RWPE2 (cell line): Measurements from ENCODE around the gene NOL9.
"Not testable (repeated sequence)": the region's sequence is repeated elsewhere in the genome, so short reads cannot be mapped to it uniquely, and the experiment has no call there.

Source experiments
- ATAC-seq: fragments of 200-7000 bp; cut with Tn5 transposase; 3 replicates; pipeline ENCODE4 v1.9.1; 2021; ENCODE audit warnings: low read depth
- DNase-seq: peaks from one replicate; pipeline ENCODE4 v3.0.0-alpha.2; 2020; ENCODE audit warnings: low spot score
- H3K27ac ChIP-seq: fragments of 450-650 bp; 2 replicates; pipeline ENCODE4 v1.5.1; 2017; ENCODE audit warnings: mild to moderate bottlenecking; ENCODE audit not compliant: poor library complexity, severe bottlenecking
- H3K27me3 ChIP-seq: fragments of 250-450 bp; sonication (Bioruptor Pico); 2 replicates; pipeline ENCODE4 v1.5.1; 2021; ENCODE audit warnings: mild to moderate bottlenecking, moderate library complexity; ENCODE audit not compliant: insufficient read depth, poor library complexity, severe bottlenecking
- H3K36me3 ChIP-seq: fragments of 250-450 bp; sonication (Bioruptor Pico); 2 replicates; pipeline ENCODE4 v1.5.1; 2020; ENCODE audit warnings: low read depth, mild to moderate bottlenecking, moderate library complexity
- H3K4me1 ChIP-seq: fragments of 250-450 bp; sonication (Bioruptor Pico); 2 replicates; pipeline ENCODE4 v1.5.1; 2021; ENCODE audit warnings: mild to moderate bottlenecking, moderate library complexity; ENCODE audit not compliant: insufficient read depth, poor library complexity, severe bottlenecking
- H3K4me3 ChIP-seq: fragments of 250-450 bp; sonication (Bioruptor Pico); 2 replicates; pipeline ENCODE4 v1.5.1; 2021; ENCODE audit warnings: mild to moderate bottlenecking, moderate library complexity; ENCODE audit not compliant: severe bottlenecking
- H3K9me3 ChIP-seq: fragments of 250-450 bp; sonication (Bioruptor Pico); 2 replicates; pipeline ENCODE4 v1.5.1; 2021; ENCODE audit warnings: mild to moderate bottlenecking, moderate library complexity; ENCODE audit not compliant: severe bottlenecking
- TF ChIP-seq, protein P1 (sequence below): fragments of 450-650 bp; IDR thresholded peaks from one replicate; pipeline ENCODE4 v1.5.1; 2017; ENCODE audit warnings: mild to moderate bottlenecking, moderate library complexity; ENCODE audit not compliant: poor library complexity, severe bottlenecking

The NOL9 gene

DNA sequence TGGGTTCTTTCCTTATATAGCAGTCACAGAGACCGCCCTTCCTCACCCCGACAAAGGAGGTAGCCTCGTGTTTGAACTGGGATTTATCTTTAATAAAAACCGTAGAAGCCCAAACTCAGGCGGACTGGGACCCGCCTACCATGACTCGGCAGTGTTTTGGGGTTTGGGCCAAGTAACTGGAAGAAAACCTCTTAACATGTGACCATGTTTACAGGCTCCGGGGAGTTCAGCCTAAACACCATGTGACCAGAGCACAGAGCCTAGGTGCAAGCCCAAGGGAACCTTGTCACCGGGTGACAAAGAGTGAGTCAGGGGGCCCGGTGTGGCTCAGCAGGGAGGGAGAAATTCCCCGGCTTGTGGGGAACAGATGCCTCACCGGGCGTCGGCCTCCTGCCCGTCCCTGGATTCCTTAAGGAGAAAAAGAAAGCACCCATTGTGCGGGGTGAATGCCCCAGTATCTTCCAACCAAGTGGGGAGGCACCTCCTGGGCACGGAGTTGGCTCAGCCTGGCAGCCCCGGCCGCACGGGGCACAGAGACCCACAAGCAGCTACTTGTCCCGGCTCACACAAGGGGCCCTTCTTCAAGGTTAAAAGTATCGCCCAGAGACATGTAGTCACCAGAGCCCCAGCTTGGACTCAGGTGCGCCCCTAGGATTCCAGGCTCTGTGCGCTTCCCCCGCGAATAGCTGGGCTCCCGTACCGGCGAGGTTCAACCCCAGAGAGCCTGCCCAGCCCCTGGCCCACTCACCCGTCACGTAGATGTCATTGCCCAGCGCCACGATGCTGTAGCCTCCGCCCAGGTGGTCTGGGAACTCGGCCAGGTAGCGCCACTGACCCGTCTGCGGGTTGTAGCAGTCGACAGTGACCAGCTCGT, 47.0 kb upstream of the NOL9 start:
- ATAC-seq (peak; percentile 57), DNase-seq (peak; percentile 92)
- TF ChIP-seq, protein P1, sequence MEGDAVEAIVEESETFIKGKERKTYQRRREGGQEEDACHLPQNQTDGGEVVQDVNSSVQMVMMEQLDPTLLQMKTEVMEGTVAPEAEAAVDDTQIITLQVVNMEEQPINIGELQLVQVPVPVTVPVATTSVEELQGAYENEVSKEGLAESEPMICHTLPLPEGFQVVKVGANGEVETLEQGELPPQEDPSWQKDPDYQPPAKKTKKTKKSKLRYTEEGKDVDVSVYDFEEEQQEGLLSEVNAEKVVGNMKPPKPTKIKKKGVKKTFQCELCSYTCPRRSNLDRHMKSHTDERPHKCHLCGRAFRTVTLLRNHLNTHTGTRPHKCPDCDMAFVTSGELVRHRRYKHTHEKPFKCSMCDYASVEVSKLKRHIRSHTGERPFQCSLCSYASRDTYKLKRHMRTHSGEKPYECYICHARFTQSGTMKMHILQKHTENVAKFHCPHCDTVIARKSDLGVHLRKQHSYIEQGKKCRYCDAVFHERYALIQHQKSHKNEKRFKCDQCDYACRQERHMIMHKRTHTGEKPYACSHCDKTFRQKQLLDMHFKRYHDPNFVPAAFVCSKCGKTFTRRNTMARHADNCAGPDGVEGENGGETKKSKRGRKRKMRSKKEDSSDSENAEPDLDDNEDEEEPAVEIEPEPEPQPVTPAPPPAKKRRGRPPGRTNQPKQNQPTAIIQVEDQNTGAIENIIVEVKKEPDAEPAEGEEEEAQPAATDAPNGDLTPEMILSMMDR = no peak
- H3K27me3 ChIP-seq = no peaks in the 10 kb centered on the region
- H3K9me3 ChIP-seq = no peaks in the 10 kb centered on the region
- H3K36me3 ChIP-seq = peaks cover 35% of the 10 kb centered on the region
- H3K4me1 ChIP-seq = peaks cover 25% of the 10 kb centered on the region
- H3K27ac ChIP-seq = peak overlapping the region; percentile 85
- peak overlapping the region; percentile 52 for H3K4me3 ChIP-seq

DNA sequence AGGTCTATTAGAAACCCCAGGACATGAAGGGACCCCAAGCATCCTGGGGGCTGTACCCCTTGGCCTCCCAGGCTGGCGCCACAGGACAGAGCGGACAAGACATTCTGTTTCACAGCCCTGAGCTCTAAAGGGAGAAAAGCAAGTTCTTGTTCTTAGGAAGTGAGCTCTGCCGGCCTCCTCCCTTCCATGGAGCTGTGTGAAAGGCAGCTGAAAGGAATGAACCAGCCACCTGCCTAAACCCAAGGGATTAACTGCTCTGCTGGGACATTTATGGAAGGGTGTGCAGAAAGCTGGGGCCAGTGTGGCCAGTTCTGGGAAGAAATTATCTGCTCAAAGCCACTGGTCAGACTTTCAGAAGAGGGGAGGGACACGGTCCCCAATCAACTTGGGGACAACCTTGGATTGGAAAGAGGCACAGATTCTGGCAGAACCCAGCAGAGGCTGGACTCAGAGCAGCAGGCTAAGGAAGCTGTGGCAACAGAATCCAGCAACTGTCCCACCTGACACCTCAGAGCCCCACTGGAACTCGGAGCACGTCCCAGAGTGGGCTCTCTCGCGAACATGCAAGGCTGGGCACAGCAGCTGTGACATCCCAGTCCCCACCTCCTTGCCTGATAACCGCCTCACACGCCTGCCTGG, 46.2 kb upstream of the NOL9 start:
- Histone ChIP-seq H3K4me1 (peaks cover 25% of the 10 kb centered on the region), H3K9me3 (no peaks in the 10 kb centered on the region), H3K4me3 (peak overlapping the region; percentile 52), H3K27ac (peak overlapping the region; percentile 85), H3K27me3 (no peaks in the 10 kb centered on the region), H3K36me3 (peaks cover 43% of the 10 kb centered on the region)
- TF ChIP-seq, protein P1 = no peak
- no peak for ATAC-seq
- no peak for DNase-seq

DNA sequence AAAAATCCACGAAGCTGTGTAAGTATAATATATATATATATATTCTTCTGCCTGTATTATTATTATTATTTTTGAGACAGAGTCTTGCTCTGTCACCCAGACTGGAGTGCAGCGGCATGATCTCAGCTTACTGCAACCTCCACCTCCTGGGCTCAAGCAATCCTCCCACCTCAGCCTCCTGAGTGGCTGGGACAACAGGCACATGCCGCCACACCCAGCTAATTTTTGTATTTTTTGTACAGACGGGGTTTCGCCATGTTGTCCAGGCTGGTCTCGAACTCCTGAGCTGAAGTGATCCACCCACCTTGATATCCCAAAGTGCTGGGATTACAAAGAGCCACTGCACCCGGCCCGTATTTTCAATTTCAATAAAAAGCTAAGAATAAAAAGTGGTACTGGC, 45.7 kb upstream of the NOL9 start:
- H3K4me1 ChIP-seq = peaks cover 25% of the 10 kb centered on the region
- not testable (repeated sequence) for H3K9me3 ChIP-seq, DNase-seq, ATAC-seq, H3K27me3 ChIP-seq
- H3K36me3 ChIP-seq = peaks cover 48% of the 10 kb centered on the region
- peak overlapping the region; percentile 52 for H3K4me3 ChIP-seq
- H3K27ac ChIP-seq = peak overlapping the region; percentile 85

DNA sequence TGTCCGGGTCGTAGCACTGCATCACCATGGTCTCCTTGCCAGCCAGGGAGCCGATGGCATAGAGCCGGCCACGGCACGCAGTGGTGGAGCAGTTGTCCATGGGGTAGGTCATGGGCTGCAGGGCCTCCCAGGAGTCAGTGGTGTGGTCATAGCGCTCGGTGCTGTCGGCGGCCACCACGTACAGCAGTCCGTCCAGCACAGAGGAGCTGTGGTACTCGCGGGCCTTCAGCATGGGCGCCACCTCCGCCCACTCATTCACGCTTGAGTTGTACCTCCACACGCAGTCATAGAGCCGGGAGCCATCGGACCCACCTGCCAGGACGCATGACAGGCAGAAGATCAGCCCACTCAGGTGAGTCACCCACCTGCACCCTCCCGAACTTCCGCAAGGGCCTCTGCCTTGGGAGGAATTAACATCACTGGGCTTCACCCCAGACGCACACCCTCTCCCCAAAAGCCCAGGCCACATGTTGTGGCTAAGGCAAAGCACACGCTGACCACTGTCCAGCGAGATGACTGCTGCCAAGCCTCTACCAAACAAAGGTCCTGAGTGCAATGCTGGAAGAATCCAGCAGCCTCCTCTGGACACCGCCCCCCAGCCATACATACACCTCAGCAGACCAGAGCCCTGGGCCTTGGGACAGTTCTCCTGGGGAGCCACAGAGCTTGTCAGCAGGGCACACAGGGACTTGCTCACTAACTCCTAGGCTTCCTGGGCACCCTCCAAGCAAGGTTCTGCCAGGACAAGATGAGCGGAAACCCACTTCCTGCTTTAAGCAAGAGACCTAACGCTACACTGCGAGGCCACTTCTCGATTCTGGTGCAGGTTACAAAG, 45.0 kb upstream of the NOL9 start:
- TF ChIP-seq, protein P1 = no peak
- H3K4me1 ChIP-seq = peaks cover 24% of the 10 kb centered on the region
- H3K9me3 ChIP-seq = no peaks in the 10 kb centered on the region
- peak; percentile 40 for ATAC-seq
- H3K4me3 ChIP-seq = peak overlapping the region; percentile 52
- H3K27ac ChIP-seq = peak overlapping the region; percentile 85
- H3K27me3 ChIP-seq = no peaks in the 10 kb centered on the region
- peak; percentile 80 for DNase-seq
- peaks cover 54% of the 10 kb centered on the region for H3K36me3 ChIP-seq

DNA sequence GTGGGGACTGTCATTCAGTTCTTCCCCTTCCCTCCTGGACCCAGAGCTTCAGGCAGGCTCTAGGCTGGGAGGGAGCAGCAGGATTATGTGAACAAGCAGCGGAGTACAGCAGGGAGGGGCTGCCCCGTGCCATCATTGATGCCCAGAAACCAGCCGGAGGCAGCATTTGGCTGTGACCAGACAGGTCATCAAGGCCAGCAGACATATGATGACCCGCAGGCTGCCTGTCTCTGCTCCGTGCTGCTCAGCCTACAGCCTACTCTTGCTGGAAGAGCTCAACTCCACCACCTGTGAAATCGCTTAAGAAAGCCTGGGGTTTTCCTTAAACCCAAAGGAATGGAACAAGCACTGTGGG, 43.4 kb upstream of the NOL9 start:
- no peak for DNase-seq
- Histone ChIP-seq H3K4me3 (no peak overlapping the region), H3K36me3 (peaks cover 70% of the 10 kb centered on the region), H3K27me3 (no peaks in the 10 kb centered on the region), H3K9me3 (no peaks in the 10 kb centered on the region), H3K4me1 (peaks cover 14% of the 10 kb centered on the region), H3K27ac (no peak overlapping the region)
- TF ChIP-seq, protein P1 = no peak
- no peak for ATAC-seq
